Osteocyte (in vitro differentiated cells): Measurements from ENCODE around the gene NCK2. TPM values are rescaled to one million over a fixed set of nuclear protein-coding genes. Genes with fewer than 3 reads are reported as not detected.

Experiments used
- DNase-seq: peaks from one replicate; pipeline ENCODE4 v3.0.0; 2021; ENCODE audit warnings: mixed read lengths; ENCODE audit not compliant: unreplicated experiment; ENCODE audit errors: extremely low spot score
- H3K27ac Mint-ChIP-seq: one replicate; pipeline ENCODE4 v1.8.0; 2021; ENCODE audit warnings: mild to moderate bottlenecking, mixed read lengths; ENCODE audit not compliant: unreplicated experiment
- H3K27me3 Mint-ChIP-seq: one replicate; pipeline ENCODE4 v1.8.0; 2021; ENCODE audit warnings: mixed read lengths; ENCODE audit not compliant: unreplicated experiment
- H3K36me3 Mint-ChIP-seq: one replicate; pipeline ENCODE4 v1.8.0; 2021; ENCODE audit warnings: mixed read lengths; ENCODE audit not compliant: unreplicated experiment
- H3K4me1 Mint-ChIP-seq: one replicate; pipeline ENCODE4 v1.8.0; 2021; ENCODE audit warnings: mixed read lengths; ENCODE audit not compliant: unreplicated experiment
- H3K4me3 Mint-ChIP-seq: one replicate; pipeline ENCODE4 v1.8.0; 2021; ENCODE audit warnings: mild to moderate bottlenecking, moderate library complexity, mixed read lengths; ENCODE audit not compliant: unreplicated experiment
- H3K9me3 Mint-ChIP-seq: one replicate; pipeline ENCODE4 v1.8.0; 2021; ENCODE audit warnings: mixed read lengths; ENCODE audit not compliant: unreplicated experiment
- CTCF ChIP-seq: fragments of 200-600 bp; sonication (generic); IDR thresholded peaks from 2 replicates; pipeline ENCODE4 v1.5.0; 2021; ENCODE audit warnings: antibody characterized with exemption, mild to moderate bottlenecking, moderate library complexity
- total RNA-seq: library from RNA; stranded (reverse); gene quantifications from 2 replicates; pipeline ENCODE4 v1.2.1, GENCODE V29; 2021

Gene NCK2
- total RNA-seq, 1 donor from 2014 or later, result 39.5 TPM

- peaks cover 19% of the 10 kb centered on the region for H3K4me1 Mint-ChIP-seq
- H3K36me3 Mint-ChIP-seq, result no peaks in the 10 kb centered on the region
- H3K27ac Mint-ChIP-seq, result no peak overlapping the region
- DNase-seq, result no peak
- no peaks in the 10 kb centered on the region for H3K9me3 Mint-ChIP-seq
- no peak overlapping the region for H3K4me3 Mint-ChIP-seq
- H3K27me3 Mint-ChIP-seq, result no peaks in the 10 kb centered on the region
- no peak for TF ChIP-seq CTCF
Measured at GRCh38 chr2:105780606-105781005, 35.9 kb downstream of the NCK2 start.

GRCh38 chr2:105781274-105781978 is 36.7 kb downstream of the NCK2 start:
- Mint-ChIP-seq H3K4me3 (no peak overlapping the region), H3K4me1 (peaks cover 14% of the 10 kb centered on the region)

GRCh38 chr2:105782123-105782522 is 37.4 kb downstream of the NCK2 start:
- H3K9me3 Mint-ChIP-seq, result no peaks in the 10 kb centered on the region
- no peaks in the 10 kb centered on the region for H3K27me3 Mint-ChIP-seq
- TF ChIP-seq CTCF, result no peak
- H3K4me3 Mint-ChIP-seq, result no peak overlapping the region
- H3K27ac Mint-ChIP-seq, result no peak overlapping the region
- no peak for DNase-seq
- no peaks in the 10 kb centered on the region for H3K36me3 Mint-ChIP-seq
- peaks cover 10% of the 10 kb centered on the region for H3K4me1 Mint-ChIP-seq

More at GRCh38 chr2:105781274-105781978, 36.7 kb downstream of the NCK2 start:
- Mint-ChIP-seq H3K27me3 (no peaks in the 10 kb centered on the region), H3K9me3 (no peaks in the 10 kb centered on the region), H3K36me3 (no peaks in the 10 kb centered on the region), H3K27ac (no peak overlapping the region)
- no peak for DNase-seq
- TF ChIP-seq CTCF, result no peak

GRCh38 chr2:105782646-105783045 is 37.9 kb downstream of the NCK2 start:
- DNase-seq, result no peak
- Mint-ChIP-seq H3K4me3 (no peak overlapping the region), H3K9me3 (no peaks in the 10 kb centered on the region), H3K27me3 (no peaks in the 10 kb centered on the region), H3K36me3 (no peaks in the 10 kb centered on the region), H3K27ac (no peak overlapping the region), H3K4me1 (peaks cover 10% of the 10 kb centered on the region)
- TF ChIP-seq CTCF, result no peak

- no peak for TF ChIP-seq CTCF
- no peak for DNase-seq
- Mint-ChIP-seq H3K4me3 (no peak overlapping the region), H3K27ac (no peak overlapping the region), H3K9me3 (no peaks in the 10 kb centered on the region), H3K27me3 (no peaks in the 10 kb centered on the region), H3K4me1 (peaks cover 7% of the 10 kb centered on the region), H3K36me3 (no peaks in the 10 kb centered on the region)
Measured at GRCh38 chr2:105783151-105783738, 38.5 kb downstream of the NCK2 start.
